Glutamatergic neuron (in vitro differentiated cells): Measurements from ENCODE around the gene NASP. TPM values are rescaled to one million over a fixed set of nuclear protein-coding genes. Genes with fewer than 3 reads are reported as not detected.

ENCODE experiments used
- DNase-seq: peaks from one replicate; pipeline ENCODE4 v3.0.0; 2022
- H3K27ac Mint-ChIP-seq: one replicate; pipeline ENCODE4 v1.8.0; 2020; ENCODE audit warnings: mild to moderate bottlenecking, mixed read lengths, inconsistent platforms; ENCODE audit not compliant: unreplicated experiment
- H3K27me3 Mint-ChIP-seq: one replicate; pipeline ENCODE4 v1.8.0; 2020; ENCODE audit warnings: mild to moderate bottlenecking, moderate library complexity, mixed read lengths, inconsistent platforms; ENCODE audit not compliant: unreplicated experiment
- H3K36me3 Mint-ChIP-seq: one replicate; pipeline ENCODE4 v1.8.0; 2020; ENCODE audit warnings: mild to moderate bottlenecking, mixed read lengths, inconsistent platforms; ENCODE audit not compliant: unreplicated experiment
- H3K4me1 Mint-ChIP-seq: one replicate; pipeline ENCODE4 v1.8.0; 2020; ENCODE audit warnings: mild to moderate bottlenecking, low read depth, mixed read lengths, inconsistent platforms; ENCODE audit not compliant: unreplicated experiment
- H3K4me3 Mint-ChIP-seq: one replicate; pipeline ENCODE4 v1.8.0; 2020; ENCODE audit warnings: mild to moderate bottlenecking, mixed read lengths, inconsistent platforms; ENCODE audit not compliant: unreplicated experiment
- H3K9me3 Mint-ChIP-seq: one replicate; pipeline ENCODE4 v1.8.0; 2020; ENCODE audit warnings: mild to moderate bottlenecking, moderate library complexity, mixed read lengths, inconsistent platforms; ENCODE audit not compliant: unreplicated experiment
- CTCF ChIP-seq: fragments of 200-600 bp; sonication (generic); IDR thresholded peaks from one replicate; pipeline ENCODE4 v1.5.0; 2021; ENCODE audit not compliant: partially characterized antibody, unreplicated experiment
- total RNA-seq: library from RNA; stranded (reverse); fragmentation: NEBNext Ultra II Directional; extraction: Animal tissue kit (Norgen Biotek cat#: 25700); gene quantifications from one replicate; pipeline ENCODE4 v1.2.1, GENCODE V29; 2021; ENCODE audit not compliant: unreplicated experiment

Gene NASP
- total RNA-seq, 1 donor from 2014 or later: 139 TPM

- no peak for TF ChIP-seq CTCF
- no peaks in the 10 kb centered on the region for H3K36me3 Mint-ChIP-seq
- no peaks in the 10 kb centered on the region for H3K4me1 Mint-ChIP-seq
- no peak for DNase-seq
- peaks cover 1% of the 10 kb centered on the region for H3K9me3 Mint-ChIP-seq
- H3K27me3 Mint-ChIP-seq: peaks cover 1% of the 10 kb centered on the region
- no peak overlapping the region for H3K27ac Mint-ChIP-seq
- no peak overlapping the region for H3K4me3 Mint-ChIP-seq
Observed at GRCh38 chr1:45615885-45616284, 32.0 kb downstream of the NASP start.

- Mint-ChIP-seq H3K27me3 (peaks cover 1% of the 10 kb centered on the region), H3K36me3 (no peaks in the 10 kb centered on the region), H3K9me3 (peaks cover 1% of the 10 kb centered on the region), H3K4me3 (no peak overlapping the region), H3K4me1 (no peaks in the 10 kb centered on the region), H3K27ac (no peak overlapping the region)
- no peak for DNase-seq
- TF ChIP-seq CTCF: no peak
Observed at GRCh38 chr1:45617618-45618017, 33.8 kb downstream of the NASP start.

- H3K27ac Mint-ChIP-seq: no peak overlapping the region
- no peak for TF ChIP-seq CTCF
- peaks cover 3% of the 10 kb centered on the region for H3K27me3 Mint-ChIP-seq
- no peak overlapping the region for H3K4me3 Mint-ChIP-seq
- H3K36me3 Mint-ChIP-seq: no peaks in the 10 kb centered on the region
- H3K4me1 Mint-ChIP-seq: peaks cover 1% of the 10 kb centered on the region
- H3K9me3 Mint-ChIP-seq: peaks cover 5% of the 10 kb centered on the region
- no peak for DNase-seq
Observed at GRCh38 chr1:45619149-45619921, 35.5 kb downstream of the NASP start.

GRCh38 chr1:45620588-45621500 lies 37.0 kb downstream of the NASP start:
- peaks cover 2% of the 10 kb centered on the region for H3K4me1 Mint-ChIP-seq
- H3K36me3 Mint-ChIP-seq: no peaks in the 10 kb centered on the region
- peaks cover 6% of the 10 kb centered on the region for H3K27me3 Mint-ChIP-seq
- no peak overlapping the region for H3K27ac Mint-ChIP-seq
- TF ChIP-seq CTCF: no peak
- H3K9me3 Mint-ChIP-seq: peaks cover 7% of the 10 kb centered on the region
- DNase-seq: no peak
- no peak overlapping the region for H3K4me3 Mint-ChIP-seq

- no peaks in the 10 kb centered on the region for H3K36me3 Mint-ChIP-seq
- peaks cover 2% of the 10 kb centered on the region for H3K4me1 Mint-ChIP-seq
- no peak for DNase-seq
- no peak overlapping the region for H3K4me3 Mint-ChIP-seq
- H3K27me3 Mint-ChIP-seq: peaks cover 6% of the 10 kb centered on the region
- peaks cover 7% of the 10 kb centered on the region for H3K9me3 Mint-ChIP-seq
- no peak overlapping the region for H3K27ac Mint-ChIP-seq
- TF ChIP-seq CTCF: no peak
Observed at GRCh38 chr1:45621501-45621836, 37.6 kb downstream of the NASP start.
